A549 (cell line): ENCODE measurements around the gene ATG2A. TPM values are rescaled to one million over a fixed set of nuclear protein-coding genes. Genes with fewer than 3 reads are reported as not detected.

Experiments used
- ATAC-seq, 2 experiments: fragments of 200-7000 bp in 1 of 2; fragments of >200 bp in 1 of 2; cut with Nextera tagmentation in 1 of 2; cut with Tn5 transposase in 1 of 2; 3 replicates each; pipeline versions ENCODE4 v1.8.0 to v1.9.1; 2018 to 2020; ENCODE audit warnings: mild to moderate bottlenecking in 1 of 2, moderate library complexity in 1 of 2
- CTCF ChIA-PET: fragments of 300-600 bp; sonication (Branson Sonifier 250); formaldehyde crosslinking; extraction: SDS; loops from one replicate; lab custom pipeline; 2021; ENCODE audit warnings: antibody characterized with exemption, inconsistent platforms; lab: Yijun Ruan, JAX
- POLR2A ChIA-PET: fragments of 350-600 bp; formaldehyde crosslinking; extraction: SDS; loops from one replicate; lab custom pipeline; 2021; ENCODE audit warnings: antibody characterized with exemption, inconsistent platforms; lab: Yijun Ruan, JAX
- DNase-seq, 2 experiments: peaks; one replicate each; pipeline versions ENCODE4 v3.0.0 to v3.0.0-alpha.2; 2011 to 2016; ENCODE audit warnings: low read depth in 1 of 2, low spot score in 1 of 2
- FAIRE-seq: peaks from 2 replicates; lab custom pipeline; 2011; peaks lifted over from hg19 to GRCh38; lab: Jason Lieb, UNC
- H3K27ac ChIP-seq, 2 experiments: fragments of >200 bp; sonication (Bioruptor Twin); formaldehyde crosslinking; 3 replicates each; pipeline ENCODE4 v1.5.1; 2016 to 2017
- H3K4me1 ChIP-seq: fragments of >200 bp; sonication (Bioruptor Twin); formaldehyde crosslinking; 3 replicates; pipeline ENCODE4 v1.6.1; 2016
- H3K4me2 ChIP-seq: fragments of >200 bp; sonication (Bioruptor Twin); formaldehyde crosslinking; 3 replicates; pipeline ENCODE4 v1.6.1; 2016
- H3K4me3 ChIP-seq: fragments of >200 bp; sonication (Bioruptor Twin); formaldehyde crosslinking; 3 replicates; pipeline ENCODE4 v1.5.1; 2016
- H3K9me3 ChIP-seq: fragments of >200 bp; sonication (Bioruptor Twin); formaldehyde crosslinking; 3 replicates; pipeline ENCODE4 v1.6.1; 2016
- CEBPB ChIP-seq, 2 experiments: fragments of >200 bp in 1 of 2; sonication (Bioruptor Twin) in 1 of 2; formaldehyde crosslinking in 1 of 2; IDR thresholded peaks; 2 replicates each; pipeline ENCODE4 v1.6.1; 2012 to 2016
- E2F6 ChIP-seq: IDR thresholded peaks from 2 replicates; pipeline ENCODE4 v1.6.1; 2012; ENCODE audit warnings: low read depth, borderline replicate concordance
- ELK1 ChIP-seq: fragments of 150-350 bp; IDR thresholded peaks from 2 replicates; pipeline ENCODE4 v1.6.1; 2014; ENCODE audit warnings: low read depth, mild to moderate bottlenecking, low read length
- ESRRA ChIP-seq: fragments of 150-350 bp; IDR thresholded peaks from 2 replicates; pipeline ENCODE4 v1.6.1; 2014; ENCODE audit warnings: mild to moderate bottlenecking, low read length, borderline replicate concordance
- FOXS1 ChIP-seq: fragments of 250-450 bp; sonication (Bioruptor Pico); IDR thresholded peaks from 2 replicates; pipeline ENCODE4 v1.5.0; 2020; ENCODE audit warnings: mild to moderate bottlenecking, moderate library complexity
- GATA3 ChIP-seq: IDR thresholded peaks from 2 replicates; pipeline ENCODE4 v1.6.1; 2012; ENCODE audit warnings: borderline replicate concordance
- JUNB ChIP-seq: fragments of >200 bp; sonication (Bioruptor Twin); formaldehyde crosslinking; IDR thresholded peaks from 2 replicates; pipeline ENCODE4 v1.6.1; 2016
- MAFK ChIP-seq: fragments of 450-650 bp; IDR thresholded peaks from 2 replicates; pipeline ENCODE4 v1.6.1; 2014; ENCODE audit not compliant: partially characterized antibody
- MAX ChIP-seq: IDR thresholded peaks from 2 replicates; pipeline ENCODE4 v1.6.1; 2012
- NFE2L2 ChIP-seq: fragments of 150-350 bp; conservative IDR thresholded peaks from 2 replicates; pipeline ENCODE4 v1.6.1; 2014; ENCODE audit warnings: low read length
- NR3C1 ChIP-seq: fragments of >200 bp; sonication (Bioruptor Twin); formaldehyde crosslinking; IDR thresholded peaks from 3 replicates; pipeline ENCODE4 v1.6.1; 2017
- PBX3 ChIP-seq: IDR thresholded peaks from 2 replicates; pipeline ENCODE4 v1.6.1; 2012
- POLR2A ChIP-seq: IDR thresholded peaks from 2 replicates; pipeline ENCODE4 v1.6.1; 2012; ENCODE audit warnings: mild to moderate bottlenecking, low read length
- POLR2AphosphoS2 ChIP-seq: conservative IDR thresholded peaks from 2 replicates; pipeline ENCODE4 v1.6.1; 2012; ENCODE audit warnings: low read length, improper control_type of control experiment, inconsistent platforms
- SREBF2 ChIP-seq: fragments of 450-650 bp; IDR thresholded peaks from 2 replicates; pipeline ENCODE4 v1.6.1; 2014; ENCODE audit warnings: mild to moderate bottlenecking, moderate library complexity
- WGBS: methylation state at CpG from one replicate; pipeline ENCODE4 v1.1.6; 2017; ENCODE audit errors: missing lambda C conversion rate; 5-methylcytosine and 5-hydroxymethylcytosine counted together
- polyA plus RNA-seq, 4 experiments: library from polyadenylated mRNA; depleted of rRNA in 3 of 4; stranded (reverse); fragments of >200 nt; fragmentation: RNase III in 1 of 4; extraction: RNeasy Plus Mini Kit Qiagen cat#74134 plus additional on column Dnase treatment in 1 of 4; gene quantifications; 2 replicates in 3 of 4; 3 replicates in 1 of 4; pipeline ENCODE4 v1.2.3, GENCODE V29; 2011 to 2017

Gene ATG2A
- polyA plus RNA-seq, 2 of the 4 experiments (the other 2 are of a cell fraction) = 3.1 to 13.4 TPM

GRCh38 chr11:64870176-64870892, 46.7 kb downstream of the ATG2A start:
- H3K9me3 ChIP-seq = no peaks in the 10 kb centered on the region
- H3K27ac ChIP-seq = peak overlapping the region; percentile 62 to 87
- CTCF ChIA-PET = interaction anchor here (0.6 to 39.4 kb wide), 5 partner anchors 17 to 144 kb away, joined by 3 to 1607 read pairs (median 11); partner anchors contain the start of genes ARL2, CDC42BPG and EHD1
- WGBS = 71% methylated on average over 13 of the region's 19 CpGs
- no peak for FAIRE-seq
- H3K4me1 ChIP-seq = peaks cover 68% of the 10 kb centered on the region
- DNase-seq = no peak
- TF ChIP-seq MAX = no peak
- TF ChIP-seq E2F6 = no peak
- TF ChIP-seq MAFK = peak; percentile 2
- no peak for TF ChIP-seq NFE2L2
- TF ChIP-seq SREBF2 = no peak
- no peak for TF ChIP-seq CEBPB (IDR thresholded peaks at IDR 0.05)
- POLR2A ChIA-PET = interaction anchor here (3.6 kb wide), 1 partner anchor 8 kb away, joined by 25 read pairs; the partner anchor contains the start of gene EHD1
- no peak overlapping the region for H3K4me3 ChIP-seq
- H3K4me2 ChIP-seq = peak overlapping the region; percentile 69
- peak; percentile 2 to 16; a peak in 3 of 6 replicates for ATAC-seq

- Histone ChIP-seq H3K27ac (peak overlapping the region; percentile 62 to 87), H3K4me1 (peaks cover 73% of the 10 kb centered on the region), H3K9me3 (no peaks in the 10 kb centered on the region), H3K4me3 (peak overlapping the region; percentile 0; the same call in 1 of the 3 replicates), H3K4me2 (peak overlapping the region; percentile 69)
- POLR2A ChIA-PET = interaction anchor here (1.2 to 3.6 kb wide), 3 partner anchors 9 to 24 kb away, joined by 6 to 25 read pairs (median 9); partner anchors contain the start of gene EHD1
- DNase-seq (no peak), FAIRE-seq (no peak), ATAC-seq (peak; percentile 52 to 69)
- 82% methylated on average over 8 of the region's 9 CpGs for WGBS
- TF ChIP-seq FOXS1 (CRISPR knock-in tag) (no peak), ESRRA (no peak)
- CTCF ChIA-PET = interaction anchor here (0.5 to 39.4 kb wide), 7 partner anchors 18 to 641 kb away, joined by 3 to 1607 read pairs (median 4); partner anchors contain the start of genes ARL2, CDC42BPG and EHD1
Measured at GRCh38 chr11:64869571-64870175, 47.3 kb downstream of the ATG2A start.

GRCh38 chr11:64868904-64869570, 48.0 kb downstream of the ATG2A start:
- ATAC-seq = peak; percentile 65 to 73
- peak; percentile 60 to 72 for DNase-seq
- peak overlapping the region; percentile 62 to 87 for H3K27ac ChIP-seq
- TF ChIP-seq PBX3 (no peak), NR3C1 (no peak), POLR2AphosphoS2 (0 out of 2 replicates have a peak, but pooled peaks have one; percentile 34), POLR2A (no peak), JUNB (peak; percentile 34; the same call in 1 of the 2 replicates), GATA3 (peak; percentile 56; the same call in 1 of the 2 replicates), MAFK (peak; percentile 98), MAX (peak; percentile 60), ELK1 (no peak)
- ChIA-PET CTCF (interaction anchor here (0.5 to 39.4 kb wide), 11 partner anchors 18 to 642 kb away, joined by 3 to 1607 read pairs (median 4); partner anchors contain the start of genes ARL2, CDC42BPG and EHD1), POLR2A (interaction anchor here (1.2 to 3.6 kb wide), 3 partner anchors 10 to 24 kb away, joined by 6 to 25 read pairs (median 9); partner anchors contain the start of gene EHD1)
- H3K4me1 ChIP-seq = peaks cover 79% of the 10 kb centered on the region
- no peaks in the 10 kb centered on the region for H3K9me3 ChIP-seq
- peak overlapping the region; percentile 69 for H3K4me2 ChIP-seq
- no peak for FAIRE-seq
- 12% methylated on average over 20 of the region's 21 CpGs for WGBS
- H3K4me3 ChIP-seq = peak overlapping the region; percentile 0; the same call in 1 of the 3 replicates
